Stomach (tissue), 9 donors: ENCODE data around the gene TARBP1. TPM values are rescaled to one million over a fixed set of nuclear protein-coding genes. Genes with fewer than 3 reads are reported as not detected.

Source experiments
- DNase-seq, 2 donors: peaks; one replicate each; pipeline versions ENCODE4 v3.0.0 to v3.0.0-alpha.2; 2013 to 2019
- H3K27ac ChIP-seq, 5 donors: fragments of 200-600 bp in 4 of 5; sonication (generic) in 4 of 5; one replicate each; pipeline ENCODE4 v1.5.1; 2013 to 2019; ENCODE audit warnings: mild to moderate bottlenecking in 1 of 5, moderate library complexity in 1 of 5
- H3K27me3 ChIP-seq, 3 donors: fragments of 200-600 bp; sonication (generic); one replicate each; pipeline ENCODE4 v1.5.1; 2017 to 2019; ENCODE audit warnings: mixed run types in 1 of 3
- H3K36me3 ChIP-seq, 4 donors: fragments of 200-600 bp; sonication (generic); 1 replicate in 3 of 4; 2 replicates in 1 of 4; pipeline ENCODE4 v1.5.1; 2016 to 2019
- H3K4me1 ChIP-seq, 4 donors: fragments of 200-600 bp; sonication (generic); one replicate each; pipeline ENCODE4 v1.5.1; 2016 to 2019
- H3K4me3 ChIP-seq, 4 donors: fragments of 200-600 bp; sonication (generic) in 3 of 4; one replicate each; pipeline ENCODE4 v1.5.1; 2016 to 2019; ENCODE audit warnings: mild to moderate bottlenecking in 1 of 4
- H3K9me3 ChIP-seq, 4 donors: fragments of 200-600 bp; sonication (generic); one replicate each; pipeline ENCODE4 v1.5.1; 2016 to 2019
- EP300 ChIP-seq: sonication (generic); formaldehyde crosslinking; IDR thresholded peaks from one replicate; pipeline ENCODE4 v1.6.1; 2017; ENCODE audit warnings: antibody characterized with exemption
- POLR2A ChIP-seq, 4 donors: fragments of 450-650 bp; IDR thresholded peaks; one replicate each; pipeline ENCODE4 v1.6.1; 2016; ENCODE audit warnings: antibody characterized with exemption in 4 of 4, control low read depth in 2 of 4, mild to moderate bottlenecking in 1 of 4, moderate library complexity in 1 of 4
- POLR2AphosphoS5 ChIP-seq, 3 donors: sonication (generic); formaldehyde crosslinking; IDR thresholded peaks; one replicate each; pipeline ENCODE4 v1.6.1; 2016; ENCODE audit warnings: antibody characterized with exemption in 3 of 3
- WGBS, 5 donors: extraction: QIAGEN DNeasy Blood & Tissue Kit in 3 of 5; methylation state at CpG; one replicate each; pipeline versions ENCODE4 v1.1.5 to v1.1.7; 2013 to 2018; 5-methylcytosine and 5-hydroxymethylcytosine counted together
- intact Hi-C: fragments of 100-400 bp; cut with DNase I; formaldehyde crosslinking; loops from one replicate; pipeline ENCODE4 v1.15.1; 2023; ENCODE audit warnings: low total_unique reads
- polyA plus RNA-seq, 3 donors: library from polyadenylated mRNA; stranded (reverse); fragments of 200-250 nt; gene quantifications; one replicate each; pipeline ENCODE4 v1.2.3, GENCODE V29; 2013
- total RNA-seq, 5 donors: library from RNA; depleted of rRNA; stranded (reverse); fragments of >200 nt; gene quantifications; one replicate each; pipeline versions ENCODE4 v1.1.0 to v1.2.3, GENCODE V29; 2014 to 2016
- TF ChIP-seq, protein P1 (sequence below), 7 experiments: fragments of 450-650 bp in 4 of 7; fragments of 200-600 bp in 3 of 7; sonication (generic) in 3 of 7; IDR thresholded peaks; one replicate each; pipeline ENCODE4 v1.5.1; 2016 to 2019; ENCODE audit warnings: antibody characterized with exemption in 7 of 7, control low read depth in 2 of 7, mild to moderate bottlenecking in 1 of 7
- donor health status: healthy with polysubstance abuse.
- donor health status: Bipolar disorder and iron deficiency.
- donor health status: healthy.

TARBP1 gene
- total and polyA plus RNA-seq, 8 donors = 5.7 to 63.2 (median 30.3) TPM

GRCh38 chr1:234476172-234476571 is 2.8 kb downstream of the TARBP1 start:
- no peak for DNase-seq
- H3K27ac ChIP-seq = no peak overlapping the region
- TF ChIP-seq POLR2A (IDR thresholded peaks at IDR 0.05) (no peak), EP300 (no peak), POLR2AphosphoS5 (IDR thresholded peaks at IDR 0.05) (no peak)
- TF ChIP-seq, protein P1, sequence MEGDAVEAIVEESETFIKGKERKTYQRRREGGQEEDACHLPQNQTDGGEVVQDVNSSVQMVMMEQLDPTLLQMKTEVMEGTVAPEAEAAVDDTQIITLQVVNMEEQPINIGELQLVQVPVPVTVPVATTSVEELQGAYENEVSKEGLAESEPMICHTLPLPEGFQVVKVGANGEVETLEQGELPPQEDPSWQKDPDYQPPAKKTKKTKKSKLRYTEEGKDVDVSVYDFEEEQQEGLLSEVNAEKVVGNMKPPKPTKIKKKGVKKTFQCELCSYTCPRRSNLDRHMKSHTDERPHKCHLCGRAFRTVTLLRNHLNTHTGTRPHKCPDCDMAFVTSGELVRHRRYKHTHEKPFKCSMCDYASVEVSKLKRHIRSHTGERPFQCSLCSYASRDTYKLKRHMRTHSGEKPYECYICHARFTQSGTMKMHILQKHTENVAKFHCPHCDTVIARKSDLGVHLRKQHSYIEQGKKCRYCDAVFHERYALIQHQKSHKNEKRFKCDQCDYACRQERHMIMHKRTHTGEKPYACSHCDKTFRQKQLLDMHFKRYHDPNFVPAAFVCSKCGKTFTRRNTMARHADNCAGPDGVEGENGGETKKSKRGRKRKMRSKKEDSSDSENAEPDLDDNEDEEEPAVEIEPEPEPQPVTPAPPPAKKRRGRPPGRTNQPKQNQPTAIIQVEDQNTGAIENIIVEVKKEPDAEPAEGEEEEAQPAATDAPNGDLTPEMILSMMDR (IDR thresholded peaks at IDR 0.05) = no peak
- H3K9me3 ChIP-seq = no peaks in the 10 kb centered on the region
- H3K4me1 ChIP-seq = peaks cover 14 to 36% (median 18%) of the 10 kb centered on the region in 4 donors
- H3K27me3 ChIP-seq = no peaks in the 10 kb centered on the region
- H3K4me3 ChIP-seq = no peak overlapping the region
- WGBS, 5 donors = 72 to 88% (median 77%) methylated on average over 5 of the region's 5 CpGs
- no peaks in the 10 kb centered on the region for H3K36me3 ChIP-seq
- intact Hi-C loops = no loop called here

DNA sequence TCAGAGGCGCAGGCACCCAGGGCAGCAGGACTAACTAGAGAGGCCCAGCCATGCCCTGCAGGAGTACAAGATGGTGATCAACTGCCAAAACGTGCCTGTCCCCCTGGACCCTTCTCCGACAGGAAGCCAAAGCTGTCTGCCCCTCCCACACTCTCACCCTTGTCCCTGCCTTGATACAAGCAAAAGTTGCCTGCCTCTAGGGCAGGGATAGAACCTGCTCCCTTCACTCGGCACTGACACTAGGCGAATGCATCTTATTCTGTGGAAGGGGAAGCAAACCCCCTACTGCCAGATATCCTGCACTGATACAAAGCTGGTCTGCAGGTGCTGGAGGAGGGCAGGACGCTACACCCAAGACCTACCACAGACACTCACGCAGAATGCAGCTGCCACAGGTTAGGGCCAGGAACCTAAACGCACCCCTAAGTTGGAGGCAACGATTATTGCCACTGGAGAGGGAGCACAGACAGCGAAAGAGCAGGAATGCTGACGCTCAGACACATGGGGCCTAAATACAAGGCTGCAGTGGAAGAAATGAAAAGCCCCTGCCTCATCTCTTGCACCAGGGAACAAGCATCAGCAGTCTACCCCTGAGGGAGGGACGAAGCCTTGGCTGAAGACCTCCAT is 3.7 kb downstream of the TARBP1 start:
- intact Hi-C loops = no loop called here
- 73 to 82% (median 76%) methylated on average over 12 of the region's 12 CpGs for WGBS, 5 donors
- DNase-seq = no peak
- Histone ChIP-seq H3K27ac (no peak overlapping the region), H3K4me1 (peaks cover 14 to 36% (median 18%) of the 10 kb centered on the region in 4 donors), H3K4me3 (no peak overlapping the region), H3K27me3 (no peaks in the 10 kb centered on the region), H3K9me3 (no peaks in the 10 kb centered on the region), H3K36me3 (peaks cover 0 to 1% (median 0%) of the 10 kb centered on the region in 4 donors)
- TF ChIP-seq, protein P1 (IDR thresholded peaks at IDR 0.05) = no peak
- TF ChIP-seq EP300 = no peak
- TF ChIP-seq POLR2A (IDR thresholded peaks at IDR 0.05) = no peak
- no peak for TF ChIP-seq POLR2AphosphoS5 (IDR thresholded peaks at IDR 0.05)

DNA sequence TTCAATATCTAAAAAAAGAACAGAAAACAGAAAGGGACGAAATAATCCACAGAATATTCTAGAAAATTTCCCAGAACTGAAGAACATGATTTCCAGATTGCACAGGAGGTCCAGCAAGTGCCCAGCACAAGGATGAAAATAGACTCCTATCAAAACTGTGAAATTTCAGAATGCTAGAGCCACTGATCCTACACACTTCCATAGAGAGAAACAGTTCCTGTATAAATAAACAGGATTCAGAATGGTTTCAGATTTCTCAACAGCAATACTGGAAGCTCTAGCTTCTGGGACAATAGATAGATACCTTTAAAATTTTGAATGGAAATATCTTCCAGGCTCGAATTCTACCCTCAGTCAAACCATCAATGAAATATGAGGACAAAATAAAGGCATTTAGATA is 4.6 kb downstream of the TARBP1 start:
- no peak overlapping the region for H3K27ac ChIP-seq
- H3K36me3 ChIP-seq = peaks cover 0 to 8% (median 4%) of the 10 kb centered on the region in 4 donors
- H3K27me3 ChIP-seq = no peaks in the 10 kb centered on the region
- intact Hi-C loops = no loop called here
- H3K4me1 ChIP-seq = peaks cover 13 to 34% (median 17%) of the 10 kb centered on the region in 4 donors
- no peak for TF ChIP-seq POLR2A (IDR thresholded peaks at IDR 0.05)
- TF ChIP-seq, protein P1 (IDR thresholded peaks at IDR 0.05) = no peak
- TF ChIP-seq POLR2AphosphoS5 (IDR thresholded peaks at IDR 0.05) = no peak
- TF ChIP-seq EP300 = no peak
- no peak for DNase-seq
- H3K4me3 ChIP-seq = no peak overlapping the region
- no peaks in the 10 kb centered on the region for H3K9me3 ChIP-seq
- 62 to 76% (median 72%) methylated on average over 2 of the region's 2 CpGs for WGBS, 5 donors

DNA sequence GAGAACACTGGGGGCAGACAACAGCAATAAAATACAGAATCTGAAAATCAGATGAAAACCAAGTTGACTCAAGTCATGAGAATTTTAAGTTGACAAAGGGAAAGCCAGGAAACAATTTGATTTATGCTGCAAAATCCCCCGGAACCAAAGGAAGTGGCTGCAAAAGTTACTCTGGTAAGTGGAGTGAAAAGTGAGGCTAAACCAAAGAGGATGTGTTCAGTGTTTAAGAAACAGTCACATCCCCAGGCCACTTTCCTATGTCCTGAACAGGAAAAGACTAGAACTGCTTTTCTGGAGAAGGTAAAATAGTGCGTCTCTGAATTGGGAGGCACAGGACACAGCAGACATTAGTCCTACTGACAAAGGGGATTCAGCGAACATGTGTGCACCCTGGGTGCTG is 5.9 kb downstream of the TARBP1 start:
- 68 to 86% (median 76%) methylated on average over 3 of the region's 3 CpGs for WGBS, 5 donors
- H3K4me1 ChIP-seq = peaks cover 8 to 30% (median 13%) of the 10 kb centered on the region in 4 donors
- H3K9me3 ChIP-seq = no peaks in the 10 kb centered on the region
- no peak overlapping the region for H3K4me3 ChIP-seq
- H3K27me3 ChIP-seq = no peaks in the 10 kb centered on the region
- TF ChIP-seq, protein P1 (IDR thresholded peaks at IDR 0.05) = no peak
- TF ChIP-seq POLR2AphosphoS5 (IDR thresholded peaks at IDR 0.05) = no peak
- no peak for TF ChIP-seq POLR2A (IDR thresholded peaks at IDR 0.05)
- no peak for TF ChIP-seq EP300
- peaks cover 0 to 8% (median 4%) of the 10 kb centered on the region in 4 donors for H3K36me3 ChIP-seq
- H3K27ac ChIP-seq = peak overlapping the region in 1 of 5 donors; percentile 23
- intact Hi-C loops = no loop called here
- no peak for DNase-seq
